ENCODE data around the gene CXCL6.

CXCL6 gene

DNA sequence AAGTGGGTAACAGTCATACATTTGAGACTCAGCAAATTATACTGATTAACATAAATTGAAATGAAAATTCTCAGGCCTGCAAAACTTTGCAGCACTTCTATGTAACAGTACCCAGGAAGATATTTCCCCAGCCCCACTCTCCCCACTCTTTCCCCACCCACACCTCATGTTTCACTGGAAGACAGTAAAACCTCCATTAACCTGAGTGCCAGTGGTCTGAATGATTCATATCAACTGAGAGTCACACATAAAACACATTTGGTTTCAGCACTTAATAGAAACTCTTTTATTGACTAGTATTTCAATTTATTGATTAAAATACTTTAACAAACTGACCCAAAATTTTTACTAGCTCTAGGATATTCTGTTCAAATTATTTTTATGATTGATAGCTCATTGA, 6.9 kb downstream of the CXCL6 start:
- DNase-seq (ENCODE audit: low spot score): no peak

GRCh38 chr4:73844345-73844744, 7.9 kb downstream of the CXCL6 start:
- no peak for DNase-seq (ENCODE audit: low spot score)

DNA sequence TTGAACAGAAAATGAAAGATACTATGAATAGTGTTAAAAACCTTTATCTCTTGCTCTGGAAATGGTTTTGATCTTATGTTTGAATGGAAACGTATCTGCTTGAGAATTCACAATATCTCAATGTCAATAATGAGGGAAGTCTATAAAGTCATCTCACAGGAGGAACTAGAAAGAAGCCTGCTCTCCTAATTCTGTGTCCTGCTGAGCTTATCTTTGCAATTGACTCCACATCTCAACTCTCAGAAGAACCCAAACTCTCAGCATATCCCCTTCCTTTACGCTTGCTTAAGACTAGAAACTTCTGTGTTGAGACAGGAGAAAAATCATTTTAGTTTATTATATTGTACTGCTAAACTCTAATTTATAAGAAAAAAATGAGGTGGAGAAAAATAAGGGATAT, 8.3 kb downstream of the CXCL6 start:
- no peak for DNase-seq (ENCODE audit: low spot score)

GRCh38 chr4:73847526-73848182, 11.2 kb downstream of the CXCL6 start:
- no peak for DNase-seq (ENCODE audit: low spot score)

DNA sequence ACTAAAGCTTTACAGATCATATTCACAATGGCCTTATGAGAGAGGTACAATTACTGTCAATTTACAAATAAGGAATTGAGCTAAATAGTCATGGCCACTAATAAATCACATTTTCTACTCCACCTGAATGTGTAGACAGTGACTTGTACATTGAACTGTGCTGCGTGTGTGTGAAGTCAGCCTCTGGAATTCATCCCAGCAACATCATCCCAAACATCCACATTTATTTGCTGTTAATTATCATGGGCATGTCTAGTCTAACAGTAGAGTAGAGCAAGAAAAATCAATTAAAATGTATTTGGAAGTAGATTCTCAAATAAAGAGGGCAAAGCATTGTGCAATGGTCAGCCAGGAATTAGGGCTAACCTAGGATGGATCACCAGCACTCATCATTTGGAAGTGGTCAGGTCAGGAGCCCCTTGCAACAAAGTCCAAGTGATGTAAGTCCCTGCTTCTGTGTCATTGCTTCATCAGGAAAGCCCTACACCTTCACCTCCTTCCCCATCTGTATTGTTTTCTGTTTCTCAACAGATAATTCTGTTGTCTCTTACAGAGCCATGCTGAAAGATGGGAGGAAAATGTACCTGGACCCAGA, 11.8 kb downstream of the CXCL6 start:
- DNase-seq (ENCODE audit: low spot score): no peak

GRCh38 chr4:73850261-73850970, 13.9 kb downstream of the CXCL6 start:
- no peak for DNase-seq (ENCODE audit: low spot score)

DNA sequence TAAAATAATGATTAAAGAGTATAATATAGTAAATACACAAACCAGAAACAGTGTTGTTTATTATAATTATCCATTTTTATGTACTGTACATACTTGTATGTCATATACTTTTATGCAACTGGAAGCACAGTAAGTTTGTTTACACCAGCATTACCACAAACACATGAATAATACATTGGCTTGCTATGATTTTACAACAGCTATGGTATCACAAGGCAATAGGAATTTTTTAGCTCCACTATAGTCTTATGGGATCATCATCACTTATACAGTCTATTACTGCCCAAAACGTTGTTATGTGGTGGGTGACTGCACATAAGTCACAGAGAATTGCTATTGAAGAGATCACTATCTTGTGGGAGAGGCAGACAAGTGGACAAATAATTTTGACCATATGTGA, 14.8 kb downstream of the CXCL6 start:
- DNase-seq (ENCODE audit: low spot score): no peak

DNA sequence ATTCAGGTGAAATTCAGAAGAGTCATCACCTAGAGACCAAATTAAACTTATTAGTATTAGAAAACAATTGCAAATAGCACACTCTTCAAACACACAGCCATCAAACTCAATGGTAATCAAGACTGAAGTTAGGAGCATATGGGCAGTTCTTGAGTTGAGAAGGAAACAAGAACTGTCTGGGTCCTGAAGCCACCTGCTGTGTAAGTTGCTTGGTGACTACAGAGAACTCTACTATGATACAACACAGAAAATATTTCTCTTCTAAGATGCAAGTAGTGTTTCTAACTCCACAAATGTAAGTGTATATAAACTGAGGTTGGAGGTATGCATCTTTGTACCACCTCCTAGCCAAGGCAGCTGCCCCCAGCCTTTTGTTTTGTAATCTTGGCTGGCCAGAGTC, 16.3 kb downstream of the CXCL6 start:
- no peak for DNase-seq (ENCODE audit: low spot score)

DNA sequence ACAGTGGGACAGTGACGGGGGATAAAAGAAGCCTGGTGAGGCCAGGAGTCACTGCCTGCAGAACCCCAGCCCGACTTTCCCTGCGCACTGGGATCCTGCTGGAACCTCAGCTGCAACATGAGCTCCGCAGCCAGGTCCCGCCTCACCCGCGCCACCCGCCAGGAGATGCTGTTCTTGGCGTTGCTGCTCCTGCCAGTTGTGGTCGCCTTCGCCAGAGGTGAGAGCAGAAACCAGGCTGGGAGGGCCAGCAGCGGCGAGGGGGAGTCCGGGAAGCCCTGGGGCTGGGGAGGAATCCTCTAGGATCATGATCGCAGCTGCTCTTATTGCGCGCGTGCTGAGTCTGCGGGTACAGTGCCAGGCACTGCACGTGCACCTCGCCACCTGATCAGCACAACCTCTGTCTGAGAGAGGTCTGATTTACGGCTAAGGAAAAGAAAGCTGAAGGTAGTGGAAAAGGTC, 16.8 kb downstream of the CXCL6 start, which contains the start of gene PF4V1:
Gene PF4V1 (plus strand): TSS at position 51 of the 459 bp plus-strand sequence. CDS start 67 bp downstream, at position 118.
- DNase-seq (ENCODE audit: low spot score): no peak

DNA sequence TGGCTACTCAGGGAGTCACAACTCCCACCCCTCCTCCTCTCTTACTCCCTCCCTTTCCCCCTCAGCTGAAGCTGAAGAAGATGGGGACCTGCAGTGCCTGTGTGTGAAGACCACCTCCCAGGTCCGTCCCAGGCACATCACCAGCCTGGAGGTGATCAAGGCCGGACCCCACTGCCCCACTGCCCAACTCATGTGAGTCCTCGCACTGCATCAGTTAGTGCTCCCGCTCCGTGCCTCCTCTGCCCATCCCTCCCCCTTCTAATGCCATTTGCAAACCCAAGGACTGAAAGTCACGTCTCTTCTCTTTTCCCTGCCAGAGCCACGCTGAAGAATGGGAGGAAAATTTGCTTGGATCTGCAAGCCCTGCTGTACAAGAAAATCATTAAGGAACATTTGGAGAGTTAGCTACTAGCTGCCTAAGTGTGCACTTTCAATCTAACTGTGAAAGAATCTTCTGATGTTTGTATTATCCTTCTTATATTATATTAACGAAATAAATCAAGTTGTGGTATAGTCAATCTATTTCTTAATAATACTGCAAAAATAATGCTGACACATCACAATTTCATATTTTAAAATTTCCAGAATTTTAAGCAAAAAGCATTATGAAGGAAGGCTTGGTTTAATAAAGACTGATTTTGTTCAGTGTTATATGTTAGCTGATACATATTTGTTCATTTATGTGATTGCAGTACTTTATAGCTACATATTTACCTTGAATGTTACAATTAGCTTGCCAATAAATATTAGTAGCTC, 17.4 kb downstream of the CXCL6 start:
- no peak for DNase-seq (ENCODE audit: low spot score)

- no peak for DNase-seq (ENCODE audit: low spot score)
Measured at GRCh38 chr4:73855406-73855805, 18.9 kb downstream of the CXCL6 start.

DNA sequence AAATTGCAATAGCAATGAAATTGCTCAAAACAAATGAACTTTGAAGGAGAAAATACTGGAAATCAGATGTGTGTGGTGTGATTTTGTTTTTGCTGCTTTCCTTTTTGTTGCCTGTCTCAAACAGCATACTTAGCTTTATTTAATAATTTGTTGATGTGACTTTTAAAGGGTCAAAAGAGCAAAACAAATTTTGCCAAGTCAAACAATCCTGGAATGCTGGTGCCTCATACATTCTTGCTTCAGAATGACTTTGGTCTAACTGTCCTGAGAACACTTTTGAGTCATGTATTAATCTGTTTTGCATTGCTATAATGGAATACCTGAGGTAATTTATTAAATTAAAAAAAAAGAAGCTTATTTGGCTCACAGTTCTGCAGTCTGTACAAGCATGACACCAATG, 20.0 kb downstream of the CXCL6 start:
- no peak for DNase-seq (ENCODE audit: low spot score)

DNA sequence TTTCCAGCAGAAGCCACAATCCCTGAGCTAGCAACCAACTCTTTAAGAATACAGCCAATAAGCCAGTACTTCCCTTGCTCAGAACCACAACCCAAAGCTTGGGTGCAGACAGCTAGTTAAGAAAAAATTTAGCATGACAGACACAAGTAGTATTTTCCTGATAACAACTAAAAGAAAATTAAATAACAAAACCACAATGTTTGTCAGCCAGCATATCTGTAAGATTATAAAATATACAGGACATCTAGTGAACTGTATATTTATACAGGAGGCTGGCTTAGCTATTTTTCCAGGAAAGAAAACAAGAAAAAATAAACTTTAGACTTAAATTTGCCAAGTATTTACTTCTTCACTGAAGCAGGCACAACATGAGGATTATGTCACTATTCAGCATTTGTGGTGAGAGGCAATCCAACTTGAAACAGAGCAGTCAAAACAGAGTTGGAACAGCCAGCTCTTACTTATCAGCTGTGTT, 23.2 kb downstream of the CXCL6 start:
- no peak for DNase-seq (ENCODE audit: low spot score)

GRCh38 chr4:73860181-73860580, 23.7 kb downstream of the CXCL6 start:
- no peak for DNase-seq (ENCODE audit: low spot score)

DNA sequence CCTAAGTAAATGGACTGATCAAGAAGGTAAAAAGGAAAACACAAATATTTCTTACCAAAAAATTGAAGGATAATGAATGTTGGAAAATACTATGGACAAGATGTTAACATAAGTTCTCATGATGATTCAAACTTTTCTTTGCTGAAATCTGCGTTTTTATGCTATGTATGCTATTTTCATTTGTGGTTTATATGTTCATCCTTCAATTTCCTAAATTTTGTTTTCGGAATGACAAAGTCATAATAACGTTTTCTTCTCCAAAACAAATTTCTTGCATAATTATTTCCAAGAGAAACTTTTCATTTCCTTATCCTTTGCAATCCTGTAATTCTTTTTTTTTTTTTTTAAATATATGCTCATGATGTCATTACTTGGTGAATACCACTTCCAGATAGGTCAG, 24.4 kb downstream of the CXCL6 start:
- DNase-seq (ENCODE audit: low spot score): no peak

DNA sequence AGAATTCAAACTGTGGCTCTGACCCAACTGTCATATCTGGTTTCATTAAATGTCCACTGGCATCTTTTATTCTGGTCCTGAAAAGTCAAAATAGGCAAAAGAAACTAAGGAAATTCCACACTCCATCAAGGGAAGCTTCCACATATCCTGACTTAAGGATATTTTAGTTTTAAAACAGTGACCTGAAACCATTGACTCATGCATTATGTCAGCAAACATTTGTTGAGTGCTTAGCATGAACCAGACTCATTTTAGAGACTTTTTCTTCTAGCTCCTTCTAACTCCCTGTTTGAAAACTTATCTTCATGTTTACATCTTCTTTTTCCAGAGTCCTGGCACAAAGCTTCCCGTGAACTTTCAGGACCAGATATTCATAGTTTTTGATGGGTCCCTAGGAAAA, 25.8 kb downstream of the CXCL6 start:
- no peak for DNase-seq (ENCODE audit: low spot score)

GRCh38 chr4:73864365-73864764, 27.9 kb downstream of the CXCL6 start:
- no peak for DNase-seq (ENCODE audit: low spot score)

GRCh38 chr4:73864961-73865360, 28.5 kb downstream of the CXCL6 start:
- DNase-seq (ENCODE audit: low spot score): no peak

DNA sequence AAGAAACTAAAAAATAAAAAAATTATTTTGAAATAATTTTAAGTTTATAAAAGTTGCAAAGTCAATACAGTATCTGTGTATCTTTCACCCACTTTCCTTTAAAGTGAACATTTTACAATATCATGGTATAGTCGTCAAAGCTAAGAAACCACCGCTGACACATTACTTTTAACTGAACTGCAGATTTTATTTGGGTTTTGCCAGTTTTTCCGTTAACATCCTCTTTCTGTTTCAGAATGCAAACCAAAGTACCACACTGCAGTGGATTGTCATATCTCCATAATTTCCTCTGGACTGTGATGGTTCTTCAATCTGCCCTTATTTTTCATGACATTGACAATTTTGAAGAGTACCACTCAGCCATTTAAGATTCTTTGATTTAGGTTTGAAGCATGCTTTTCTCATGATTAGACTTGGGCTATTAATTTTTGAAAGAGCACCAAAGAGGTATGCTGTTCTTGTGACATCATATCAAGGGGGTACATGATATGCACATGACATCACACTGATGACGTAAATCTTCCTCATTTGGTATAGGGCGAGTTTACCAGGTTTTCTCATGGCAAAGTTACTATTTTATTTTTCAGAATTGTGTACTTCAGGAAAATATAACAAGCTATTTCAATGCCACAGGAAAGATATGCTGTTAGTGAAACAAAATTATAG, 29.1 kb downstream of the CXCL6 start:
- DNase-seq (ENCODE audit: low spot score): no peak

- no peak for DNase-seq (ENCODE audit: low spot score)
Measured at GRCh38 chr4:73866246-73866645, 29.8 kb downstream of the CXCL6 start.

GRCh38 chr4:73867783-73868182, 31.3 kb downstream of the CXCL6 start:
- no peak for DNase-seq (ENCODE audit: low spot score)
